Dermis blood vessel endothelial cell (primary cell): Measurements from ENCODE around the gene EVL. TPM values are rescaled to one million over a fixed set of nuclear protein-coding genes. Genes with fewer than 3 reads are reported as not detected.
"Not testable (repeated sequence)": the region's sequence is repeated elsewhere in the genome, so short reads cannot be mapped to it uniquely, and the experiment has no call there.

ENCODE experiments used
- DNase-seq: peaks from one replicate; pipeline ENCODE4 v3.0.0; 2010
- total RNA-seq: library from RNA; depleted of rRNA; stranded (reverse); fragments of >200 nt; gene quantifications from 2 replicates; pipeline ENCODE4 v1.2.3, GENCODE V29; 2014

EVL gene
- total RNA-seq, 1 donor from 2014 or later, result 7.7 TPM

GRCh38 chr14:100148837-100149731 is 83.9 kb downstream of the EVL start:
- DNase-seq, result no peak

DNA sequence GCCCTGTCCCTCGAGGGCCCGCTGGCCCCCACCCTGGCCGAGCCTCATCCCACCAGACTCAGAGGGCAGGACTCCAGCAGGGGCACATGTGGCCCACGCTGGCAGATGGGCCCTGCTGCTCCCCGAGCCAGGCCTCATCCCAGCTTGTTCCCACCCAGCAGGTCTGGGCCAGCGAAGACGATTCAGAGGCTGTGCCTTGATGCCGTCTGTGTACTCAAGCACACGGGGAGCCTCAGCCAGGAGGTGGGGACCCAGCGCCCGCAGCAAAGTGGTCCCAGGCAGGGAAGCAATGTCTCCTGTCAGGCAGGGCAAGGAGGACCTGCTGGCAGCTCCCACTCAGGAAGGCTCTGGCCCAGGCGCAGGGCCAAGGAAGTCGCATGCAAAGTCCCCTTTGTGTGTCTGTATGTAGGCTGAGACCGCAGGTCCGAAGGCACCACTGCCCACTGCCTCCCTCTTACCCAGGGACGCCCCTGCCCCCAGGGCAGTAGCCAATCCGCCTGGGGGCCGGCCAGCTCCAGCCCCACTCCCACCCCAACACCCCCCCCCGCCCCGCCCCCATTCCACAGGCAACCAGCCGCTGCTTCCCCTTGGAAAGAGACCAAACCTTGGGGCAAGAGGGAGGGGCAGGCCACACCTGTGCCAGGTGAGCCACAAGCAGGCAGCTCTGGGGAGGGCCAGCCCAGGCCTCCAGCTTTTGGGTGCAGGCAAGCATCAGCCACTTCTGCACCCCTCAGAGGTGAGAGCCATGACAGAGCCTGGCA is 84.8 kb downstream of the EVL start:
- DNase-seq, result no peak

- DNase-seq, result no peak
Measured at GRCh38 chr14:100150932-100151587, 85.8 kb downstream of the EVL start.

DNA sequence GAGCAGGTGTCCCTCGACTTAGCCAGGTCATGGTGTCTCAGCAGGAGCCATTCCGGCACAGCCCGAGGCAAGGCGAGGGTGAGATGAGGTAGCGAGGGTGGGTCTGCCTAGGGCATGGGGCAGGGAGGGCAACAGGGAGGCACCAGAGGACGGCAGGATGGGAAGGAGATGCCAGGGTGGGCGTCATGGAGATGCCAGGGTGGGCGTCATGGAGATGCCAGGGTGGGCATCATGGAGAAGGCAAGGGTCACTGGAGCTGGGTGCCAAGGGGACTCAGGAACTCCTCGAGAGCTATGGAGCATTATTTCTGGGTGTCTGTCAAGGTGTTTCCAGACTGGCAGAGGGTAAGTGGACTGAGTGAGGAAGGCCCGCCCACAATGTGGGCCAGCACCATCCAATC is 86.9 kb downstream of the EVL start:
- no peak for DNase-seq

DNA sequence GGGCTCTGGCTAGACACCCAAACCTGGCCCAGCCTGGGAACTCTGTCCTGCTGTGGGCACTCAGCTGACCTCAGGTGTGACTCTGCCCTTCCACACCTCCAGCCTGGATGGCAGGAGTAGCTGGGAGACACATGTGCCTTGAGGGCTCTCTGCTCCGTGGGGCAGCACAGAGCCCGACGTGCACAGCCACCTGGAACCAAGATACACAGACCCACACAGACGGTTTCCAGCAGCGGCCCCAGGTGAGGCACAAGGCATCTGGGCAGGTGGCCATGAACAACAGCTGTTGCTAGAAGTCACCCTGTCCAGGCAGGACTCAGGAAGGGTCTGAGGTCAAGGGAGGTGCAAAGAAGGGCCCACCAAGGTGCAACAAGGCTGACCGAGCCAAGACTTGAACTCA is 88.3 kb downstream of the EVL start:
- no peak for DNase-seq

DNA sequence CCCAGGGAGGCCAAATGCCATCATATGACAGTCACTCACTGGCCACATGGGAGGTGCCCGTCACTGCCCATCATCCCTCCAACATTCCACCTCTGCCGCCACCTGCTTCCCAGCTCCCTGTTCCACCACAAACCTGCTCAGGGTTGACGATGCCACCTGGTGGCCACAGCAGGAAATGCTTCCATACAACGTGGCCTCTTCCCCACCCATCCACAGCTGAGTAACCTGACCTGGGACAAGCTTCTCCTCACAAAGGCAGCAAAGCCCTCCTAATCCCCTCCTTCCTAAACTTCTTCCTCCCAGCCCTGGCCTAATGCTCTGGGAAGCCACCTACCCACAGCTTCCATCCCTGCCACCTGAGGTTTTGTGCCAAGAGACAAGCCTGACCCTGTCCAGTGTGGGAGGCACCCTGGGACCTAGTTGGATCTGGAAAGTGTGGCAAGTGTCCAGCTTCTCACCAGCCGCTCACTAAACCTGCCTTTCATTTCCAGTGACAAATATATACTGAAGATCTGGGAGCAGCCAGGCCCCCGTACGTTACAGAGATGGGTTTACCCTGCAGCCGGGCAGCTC is 89.9 kb downstream of the EVL start:
- DNase-seq, result peak; percentile 52

- no peak for DNase-seq
Measured at GRCh38 chr14:100155756-100156616, 90.8 kb downstream of the EVL start.

DNA sequence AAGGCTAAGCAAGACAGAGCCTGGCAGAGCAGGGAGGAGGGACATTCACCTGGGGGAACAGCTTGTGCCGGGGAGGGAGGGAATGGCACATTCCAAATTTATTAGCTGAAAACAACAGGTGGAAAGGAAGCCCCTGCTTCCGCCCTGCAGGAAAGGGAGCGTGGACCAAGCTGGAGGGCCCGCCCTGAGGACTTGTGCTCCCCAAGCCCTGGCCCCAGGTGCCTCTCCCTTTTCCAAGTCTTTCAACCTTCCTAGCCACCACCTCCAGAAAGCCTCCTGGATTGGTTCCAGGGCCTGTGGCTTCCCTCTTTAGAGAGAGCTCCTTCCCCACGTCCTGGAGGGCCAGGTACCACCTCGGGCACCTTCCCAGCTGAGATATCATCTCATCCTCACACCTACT is 91.6 kb downstream of the EVL start:
- DNase-seq, result no peak

DNA sequence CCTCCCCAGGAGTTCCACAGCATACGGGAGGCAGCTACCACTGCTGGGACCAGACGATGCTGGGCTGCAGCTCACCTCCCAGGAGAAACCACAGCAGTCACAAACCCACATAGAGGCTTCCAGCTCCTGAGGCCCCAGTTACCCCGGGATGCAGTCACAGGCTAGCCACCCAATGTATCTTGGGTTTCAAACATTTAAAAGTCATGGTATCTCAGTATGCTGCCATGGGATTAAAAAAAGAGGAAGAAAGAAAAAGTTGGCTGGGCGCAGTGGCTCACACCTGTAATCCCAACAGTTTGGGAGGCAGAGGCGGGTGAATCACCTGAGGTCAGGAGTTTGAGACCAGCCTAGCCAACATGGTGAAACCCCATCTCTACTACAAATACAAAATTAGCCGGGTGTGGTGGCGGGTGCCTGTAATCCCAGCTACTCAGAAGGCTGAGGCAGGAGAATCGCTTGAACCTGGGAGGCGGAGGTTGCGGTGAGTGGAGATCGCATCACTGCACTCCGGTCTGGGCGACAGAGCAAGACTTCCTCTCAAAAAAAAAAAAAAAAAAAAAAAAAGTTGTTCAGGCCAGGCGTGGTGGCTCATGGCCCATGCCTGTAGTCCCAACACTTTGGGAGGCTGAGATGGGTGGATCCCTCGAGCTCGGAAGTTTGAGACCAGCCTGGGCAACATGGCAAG is 92.5 kb downstream of the EVL start:
- not testable (repeated sequence) for DNase-seq

- no peak for DNase-seq
Measured at GRCh38 chr14:100158566-100159093, 93.4 kb downstream of the EVL start.

DNA sequence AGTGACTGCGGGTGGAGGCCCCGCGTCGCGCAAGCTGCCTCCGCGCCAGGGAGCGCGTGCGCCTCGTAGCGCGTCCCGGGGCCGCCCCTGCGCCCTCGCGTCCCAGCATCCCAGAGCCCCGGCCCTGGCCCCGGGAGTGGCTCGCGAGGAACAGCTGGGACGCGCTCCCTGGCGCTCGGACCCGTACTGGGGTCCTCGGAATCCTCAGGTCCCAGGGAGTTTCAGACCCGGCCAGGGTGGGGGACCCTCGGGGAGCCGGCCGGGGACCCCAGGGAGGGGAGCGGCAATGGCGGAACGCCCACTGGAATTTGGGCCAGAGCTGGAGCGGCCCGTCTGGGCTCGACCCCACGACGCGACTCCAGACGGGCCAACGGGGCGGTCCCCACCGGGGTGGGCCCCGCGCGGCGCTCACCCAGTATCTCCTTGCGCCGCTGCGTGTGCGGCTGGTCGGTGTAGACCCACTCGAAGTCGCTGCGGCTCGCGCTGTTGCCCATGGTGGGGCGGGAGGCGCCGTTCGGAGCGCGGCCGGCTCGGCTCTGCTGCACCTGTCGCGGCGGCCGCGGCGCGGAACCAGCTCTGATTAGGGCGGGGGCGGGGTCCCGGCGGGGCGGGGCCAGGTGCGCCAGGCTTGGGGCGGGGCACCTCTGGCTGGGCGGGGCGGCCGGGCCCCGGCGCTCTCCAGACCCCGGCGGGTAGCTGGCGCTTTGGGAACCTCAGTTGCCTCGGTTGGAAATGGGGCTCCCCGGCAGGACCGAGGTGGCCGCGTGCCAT is 94.1 kb downstream of the EVL start, which contains the start of gene DEGS2:
Gene DEGS2, minus strand, starts transcription at position 552 of the 771 bp plus-strand sequence. Its CDS starts 58 bp downstream, at position 494.
- DNase-seq, result no peak

DNA sequence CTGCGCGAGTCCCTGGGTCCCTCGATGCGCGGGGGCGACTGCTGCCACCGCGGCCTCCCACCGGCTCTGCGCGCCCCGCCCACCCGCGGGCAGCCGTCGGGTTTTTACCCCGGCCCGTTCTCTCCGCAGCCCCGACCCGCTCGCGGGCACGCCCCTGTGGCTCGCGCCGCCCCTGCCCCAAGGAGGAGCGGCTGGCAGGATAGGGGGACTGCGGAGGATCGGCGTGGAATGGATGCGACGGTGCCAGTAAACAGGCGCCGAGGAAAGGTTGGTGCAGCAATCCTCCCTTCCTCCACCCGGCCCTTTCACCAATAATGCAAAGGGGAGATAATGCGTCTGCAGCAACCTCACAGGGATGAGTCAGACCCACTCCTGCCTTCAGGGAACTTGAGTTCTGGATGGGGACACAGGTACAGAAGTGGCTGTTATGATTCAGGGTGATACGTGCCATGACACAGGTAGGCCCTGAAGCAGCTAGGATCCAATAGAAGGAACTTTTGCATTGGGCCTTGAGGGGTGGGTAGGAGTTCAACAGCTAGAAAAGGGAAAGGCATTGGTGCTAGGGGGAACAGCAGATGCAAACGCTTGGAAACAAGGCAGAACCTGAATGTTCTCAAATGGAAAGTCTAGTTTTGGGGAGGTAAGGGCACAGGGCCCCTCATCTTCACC is 94.8 kb downstream of the EVL start:
- no peak for DNase-seq

GRCh38 chr14:100160534-100160916 is 95.3 kb downstream of the EVL start:
- no peak for DNase-seq

DNA sequence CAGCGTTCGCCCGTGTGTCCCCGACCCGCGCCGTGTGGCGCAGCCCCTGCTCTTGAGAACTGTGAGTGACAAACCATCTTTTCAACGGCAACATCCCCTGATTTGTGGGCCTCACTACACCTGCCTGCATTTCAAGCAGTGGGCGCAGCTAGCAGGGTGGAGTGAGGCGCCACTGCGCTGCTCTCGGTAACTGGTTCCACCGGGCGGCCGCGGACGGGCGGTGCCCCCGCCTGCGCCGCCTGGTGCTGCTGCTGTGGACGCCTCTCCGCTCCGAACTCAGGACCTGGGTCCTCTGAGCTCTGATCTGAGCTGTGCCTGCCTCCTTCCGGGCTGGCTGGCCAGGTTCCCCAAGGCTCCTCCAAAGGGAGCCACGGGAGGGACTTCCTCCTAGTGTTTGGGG is 100.2 kb downstream of the EVL start:
- no peak for DNase-seq

DNA sequence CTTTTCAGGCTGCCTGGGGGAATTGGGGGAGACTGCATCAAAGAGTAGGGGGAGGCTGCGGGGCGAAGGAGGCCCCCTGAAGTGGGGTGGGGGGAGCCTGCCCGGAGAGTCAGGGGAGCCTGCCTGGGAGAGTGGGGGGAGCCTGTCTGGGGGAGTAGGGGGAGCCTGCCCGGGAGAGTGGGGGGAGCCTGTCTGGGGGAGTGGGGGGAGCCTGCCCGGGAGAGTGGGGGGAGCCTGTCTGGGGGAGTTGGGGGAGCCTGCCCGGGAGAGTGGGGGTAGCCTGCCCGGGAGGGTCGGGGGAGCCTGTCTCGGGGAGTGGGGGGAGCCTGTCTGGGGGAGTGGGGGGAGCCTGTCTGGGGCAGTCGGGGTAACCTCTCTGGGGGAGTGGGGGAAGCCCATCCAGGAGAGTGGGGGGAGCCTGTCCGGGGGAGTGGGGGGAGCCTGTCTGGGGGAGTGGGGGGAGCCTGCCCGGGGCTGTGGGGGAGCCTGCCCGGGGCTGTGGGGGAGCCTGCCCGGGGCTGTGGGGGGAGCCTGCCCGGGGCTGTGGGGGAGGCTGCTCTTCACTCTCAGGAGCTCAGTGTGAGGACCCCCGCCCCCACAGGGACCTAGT is 100.7 kb downstream of the EVL start:
- DNase-seq, result no peak

DNA sequence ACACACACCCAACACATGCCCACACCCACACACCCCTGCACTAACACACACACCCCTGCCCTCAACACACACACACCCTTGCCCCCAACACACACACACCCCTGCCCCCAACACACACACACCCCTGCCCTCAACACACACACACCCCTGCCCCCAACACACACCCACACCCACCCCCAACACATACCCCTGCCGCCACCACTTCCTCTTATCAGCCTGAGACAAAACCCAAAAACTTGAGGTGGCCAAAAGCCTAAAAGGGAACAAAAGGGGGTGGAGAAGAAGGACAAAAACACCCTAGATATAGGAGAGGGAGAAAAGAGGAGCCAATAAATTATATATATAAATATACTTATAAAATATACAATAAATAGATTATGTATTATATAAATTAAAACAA is 103.3 kb downstream of the EVL start:
- no peak for DNase-seq

DNA sequence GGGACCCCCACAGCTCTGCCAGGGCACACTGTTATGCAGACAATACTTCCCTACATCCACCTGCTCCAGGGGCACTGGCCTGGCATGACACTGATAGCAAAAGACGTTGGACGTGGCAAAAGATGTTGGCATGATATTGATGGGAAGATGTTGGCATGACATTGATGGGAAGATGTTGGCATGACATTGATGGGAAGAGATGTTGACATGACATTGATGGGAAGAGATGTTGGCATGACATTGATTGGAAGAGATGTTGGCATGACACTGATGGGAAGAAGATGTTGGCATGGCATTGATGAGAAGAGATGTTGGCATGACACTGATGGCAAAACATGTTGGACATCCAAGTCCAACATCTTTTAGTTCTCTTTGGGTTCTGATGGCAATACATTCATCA is 105.7 kb downstream of the EVL start:
- no peak for DNase-seq

GRCh38 chr14:100172811-100173210 is 107.6 kb downstream of the EVL start:
- DNase-seq, result no peak

DNA sequence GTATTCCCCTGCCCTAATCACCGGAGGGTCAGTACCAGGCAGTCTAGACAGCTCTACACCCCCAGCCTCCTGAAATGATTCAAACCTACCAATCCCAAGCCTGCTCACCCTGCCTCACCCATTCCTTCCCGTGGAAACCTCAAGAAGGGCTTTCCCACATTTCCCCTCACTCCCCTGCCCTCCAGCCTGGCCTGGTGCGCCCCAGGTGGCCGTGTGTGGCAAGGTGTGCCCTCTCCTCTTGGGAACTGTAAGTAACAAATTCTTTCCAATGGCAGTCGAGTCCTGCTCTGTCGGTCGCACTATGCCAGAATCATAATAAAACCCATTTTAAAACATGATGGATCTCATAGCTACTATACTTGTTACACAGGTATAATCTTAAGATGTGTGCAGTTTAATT is 108.1 kb downstream of the EVL start:
- DNase-seq, result no peak
